DOHH2 (cell line): ENCODE data around the gene CMIP.

Experiments used
- H3F3A ChIP-seq: fragments of 200-600 bp; sonication (generic), shearing (Covaris generic); 2 replicates; pipeline ENCODE4 v1.6.0; 2016; ENCODE audit warnings: antibody characterized with exemption, mild to moderate bottlenecking; ENCODE audit not compliant: control insufficient read depth, insufficient read depth
- H3K27ac ChIP-seq: fragments of 200-600 bp; sonication (generic); 2 replicates; pipeline ENCODE4 v1.5.1; 2014; ENCODE audit warnings: low read depth, mild to moderate bottlenecking, low read length, moderate library complexity
- H3K27me3 ChIP-seq: fragments of 200-600 bp; sonication (generic); 2 replicates; pipeline ENCODE4 v1.6.1; 2014; ENCODE audit warnings: mild to moderate bottlenecking, low read length, mixed read lengths; ENCODE audit not compliant: control insufficient read depth
- H3K36me3 ChIP-seq: fragments of 200-600 bp; sonication (generic); 2 replicates; pipeline ENCODE4 v1.6.1; 2014; ENCODE audit warnings: mild to moderate bottlenecking, low read length, moderate library complexity, mixed read lengths; ENCODE audit not compliant: control insufficient read depth
- H3K4me1 ChIP-seq: fragments of 200-600 bp; sonication (generic); 2 replicates; pipeline ENCODE4 v1.6.1; 2014; ENCODE audit warnings: mild to moderate bottlenecking, low read length, mixed read lengths; ENCODE audit not compliant: control insufficient read depth
- H3K4me2 ChIP-seq: fragments of 200-600 bp; sonication (generic); 2 replicates; pipeline ENCODE4 v1.6.0; 2014; ENCODE audit warnings: mild to moderate bottlenecking, low read length, moderate library complexity
- H3K4me3 ChIP-seq: fragments of 200-600 bp; sonication (generic); 2 replicates; pipeline ENCODE4 v1.5.1; 2014; ENCODE audit warnings: mild to moderate bottlenecking, low read length, mixed read lengths
- H3K79me2 ChIP-seq: fragments of 200-600 bp; sonication (generic); 2 replicates; pipeline ENCODE4 v1.6.1; 2014; ENCODE audit warnings: mild to moderate bottlenecking, low read length, mixed read lengths; ENCODE audit not compliant: control insufficient read depth
- H3K9me2 ChIP-seq: fragments of 200-600 bp; sonication (generic); replicated peaks from 2 replicates; pipeline ENCODE4 v1.6.1; 2014; ENCODE audit warnings: mild to moderate bottlenecking, low read length, mixed read lengths; ENCODE audit not compliant: control insufficient read depth
- H3K9me3 ChIP-seq: fragments of 200-600 bp; sonication (generic); 2 replicates; pipeline ENCODE4 v1.6.1; 2014; ENCODE audit warnings: antibody characterized with exemption, low read length, mixed read lengths; ENCODE audit not compliant: control insufficient read depth, insufficient read depth
- H4K20me1 ChIP-seq: fragments of 200-600 bp; sonication (generic); 2 replicates; pipeline ENCODE4 v1.6.0; 2014; ENCODE audit warnings: low read depth, mild to moderate bottlenecking, antibody characterized with exemption, low read length, moderate library complexity; ENCODE audit not compliant: control insufficient read depth, insufficient read depth
- CTCF ChIP-seq: fragments of 200-600 bp; sonication (generic); IDR thresholded peaks from one replicate; pipeline ENCODE4 v1.5.1; 2014; ENCODE audit warnings: antibody characterized with exemption, mild to moderate bottlenecking, low read depth, low read length; ENCODE audit not compliant: poor library complexity, severe bottlenecking
- EZH2phosphoT487 ChIP-seq: fragments of 200-600 bp; sonication (generic); IDR thresholded peaks from 2 replicates; pipeline ENCODE4 v1.6.1; 2017; ENCODE audit warnings: borderline replicate concordance, mild to moderate bottlenecking, antibody characterized with exemption, low read length, moderate library complexity, mixed read lengths

CMIP gene

GRCh38 chr16:81629034-81629802 lies 184.6 kb downstream of the CMIP start:
- Histone ChIP-seq H3K27ac (no peak overlapping the region), H3K4me1 (no peaks in the 10 kb centered on the region), H3K4me2 (no peak overlapping the region), H3F3A (no peaks in the 10 kb centered on the region), H3K9me2 (no peaks in the 10 kb centered on the region), H3K27me3 (no peaks in the 10 kb centered on the region), H4K20me1 (no peaks in the 10 kb centered on the region), H3K79me2 (no peaks in the 10 kb centered on the region), H3K4me3 (no peak overlapping the region), H3K9me3 (no peaks in the 10 kb centered on the region), H3K36me3 (no peaks in the 10 kb centered on the region)
- TF ChIP-seq CTCF (no peak), EZH2phosphoT487 (no peak)

- TF ChIP-seq CTCF (no peak), EZH2phosphoT487 (no peak)
- Histone ChIP-seq H3K79me2 (no peaks in the 10 kb centered on the region), H3K9me3 (no peaks in the 10 kb centered on the region), H3K4me1 (no peaks in the 10 kb centered on the region), H3K4me3 (no peak overlapping the region), H3K9me2 (no peaks in the 10 kb centered on the region), H3K36me3 (no peaks in the 10 kb centered on the region), H3K4me2 (no peak overlapping the region), H4K20me1 (no peaks in the 10 kb centered on the region), H3K27me3 (no peaks in the 10 kb centered on the region), H3F3A (no peaks in the 10 kb centered on the region), H3K27ac (no peak overlapping the region)
These were observed 185.5 kb downstream of the CMIP start for GRCh38 chr16:81629896-81630634.

- Histone ChIP-seq H3K27me3 (no peaks in the 10 kb centered on the region), H3K9me3 (no peaks in the 10 kb centered on the region), H3K79me2 (no peaks in the 10 kb centered on the region), H3F3A (no peaks in the 10 kb centered on the region), H3K27ac (no peak overlapping the region), H3K4me2 (no peak overlapping the region), H3K36me3 (no peaks in the 10 kb centered on the region), H3K9me2 (no peaks in the 10 kb centered on the region), H4K20me1 (no peaks in the 10 kb centered on the region), H3K4me3 (no peak overlapping the region), H3K4me1 (no peaks in the 10 kb centered on the region)
- TF ChIP-seq CTCF (no peak), EZH2phosphoT487 (no peak)
These were observed 186.0 kb downstream of the CMIP start for GRCh38 chr16:81630635-81631031.
